GM20000 (cell line): ENCODE data around the gene TSSK6.

Experiments
- DNase-seq: peaks from one replicate; pipeline ENCODE4 v3.0.0; 2012; ENCODE audit warnings: low spot score
- TF ChIP-seq, protein P1 (sequence below): IDR thresholded peaks from 2 replicates; pipeline ENCODE4 v1.5.1; 2012; ENCODE audit warnings: mild to moderate bottlenecking, control low read depth; ENCODE audit errors: extremely low read depth, missing control alignments

TSSK6 gene

DNA sequence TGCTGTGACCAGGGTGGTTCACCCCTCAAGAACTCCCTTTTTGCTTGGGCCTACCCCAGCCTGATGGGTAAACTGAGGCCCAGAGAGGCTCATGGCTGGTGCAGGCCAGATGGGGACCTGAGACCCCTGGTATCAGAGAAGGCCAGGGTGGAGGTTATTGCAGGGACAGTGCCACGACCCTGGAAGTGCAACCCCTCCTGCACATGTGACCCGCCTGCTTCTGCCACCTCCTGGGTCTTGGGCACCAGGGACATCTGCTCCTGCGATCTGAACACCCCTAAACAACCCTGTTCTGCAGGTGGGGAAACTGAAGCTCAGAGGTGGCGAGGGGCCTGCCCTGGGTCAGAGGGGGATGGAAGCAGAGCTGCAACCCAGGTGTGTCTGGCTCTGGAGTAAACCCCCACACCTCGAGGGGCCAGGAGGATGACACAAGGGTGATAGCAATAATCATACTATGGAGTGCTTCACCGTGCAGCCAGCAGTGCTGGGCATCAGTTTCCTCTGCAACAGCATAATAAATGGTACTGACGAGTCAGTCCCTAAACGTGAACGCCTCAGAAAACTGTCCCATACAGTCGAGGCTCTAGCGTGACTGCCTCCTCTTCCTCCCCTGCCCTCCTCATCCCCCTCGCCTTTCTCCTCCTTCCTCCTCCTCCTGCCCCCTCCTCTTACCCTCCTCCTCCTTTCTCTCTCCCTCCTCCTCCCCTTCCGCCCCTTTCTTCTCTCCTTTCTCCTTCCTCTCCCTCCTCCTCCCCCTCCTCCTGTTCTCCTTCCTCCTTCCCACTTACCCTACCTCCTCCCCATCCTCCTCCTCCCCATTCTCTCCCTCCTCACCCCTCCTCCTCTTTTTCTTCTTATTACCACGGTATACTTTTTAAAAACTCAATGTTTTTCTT is 17.7 kb upstream of the TSSK6 start:
- no peak for DNase-seq
- TF ChIP-seq, protein P1, sequence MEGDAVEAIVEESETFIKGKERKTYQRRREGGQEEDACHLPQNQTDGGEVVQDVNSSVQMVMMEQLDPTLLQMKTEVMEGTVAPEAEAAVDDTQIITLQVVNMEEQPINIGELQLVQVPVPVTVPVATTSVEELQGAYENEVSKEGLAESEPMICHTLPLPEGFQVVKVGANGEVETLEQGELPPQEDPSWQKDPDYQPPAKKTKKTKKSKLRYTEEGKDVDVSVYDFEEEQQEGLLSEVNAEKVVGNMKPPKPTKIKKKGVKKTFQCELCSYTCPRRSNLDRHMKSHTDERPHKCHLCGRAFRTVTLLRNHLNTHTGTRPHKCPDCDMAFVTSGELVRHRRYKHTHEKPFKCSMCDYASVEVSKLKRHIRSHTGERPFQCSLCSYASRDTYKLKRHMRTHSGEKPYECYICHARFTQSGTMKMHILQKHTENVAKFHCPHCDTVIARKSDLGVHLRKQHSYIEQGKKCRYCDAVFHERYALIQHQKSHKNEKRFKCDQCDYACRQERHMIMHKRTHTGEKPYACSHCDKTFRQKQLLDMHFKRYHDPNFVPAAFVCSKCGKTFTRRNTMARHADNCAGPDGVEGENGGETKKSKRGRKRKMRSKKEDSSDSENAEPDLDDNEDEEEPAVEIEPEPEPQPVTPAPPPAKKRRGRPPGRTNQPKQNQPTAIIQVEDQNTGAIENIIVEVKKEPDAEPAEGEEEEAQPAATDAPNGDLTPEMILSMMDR = no peak

DNA sequence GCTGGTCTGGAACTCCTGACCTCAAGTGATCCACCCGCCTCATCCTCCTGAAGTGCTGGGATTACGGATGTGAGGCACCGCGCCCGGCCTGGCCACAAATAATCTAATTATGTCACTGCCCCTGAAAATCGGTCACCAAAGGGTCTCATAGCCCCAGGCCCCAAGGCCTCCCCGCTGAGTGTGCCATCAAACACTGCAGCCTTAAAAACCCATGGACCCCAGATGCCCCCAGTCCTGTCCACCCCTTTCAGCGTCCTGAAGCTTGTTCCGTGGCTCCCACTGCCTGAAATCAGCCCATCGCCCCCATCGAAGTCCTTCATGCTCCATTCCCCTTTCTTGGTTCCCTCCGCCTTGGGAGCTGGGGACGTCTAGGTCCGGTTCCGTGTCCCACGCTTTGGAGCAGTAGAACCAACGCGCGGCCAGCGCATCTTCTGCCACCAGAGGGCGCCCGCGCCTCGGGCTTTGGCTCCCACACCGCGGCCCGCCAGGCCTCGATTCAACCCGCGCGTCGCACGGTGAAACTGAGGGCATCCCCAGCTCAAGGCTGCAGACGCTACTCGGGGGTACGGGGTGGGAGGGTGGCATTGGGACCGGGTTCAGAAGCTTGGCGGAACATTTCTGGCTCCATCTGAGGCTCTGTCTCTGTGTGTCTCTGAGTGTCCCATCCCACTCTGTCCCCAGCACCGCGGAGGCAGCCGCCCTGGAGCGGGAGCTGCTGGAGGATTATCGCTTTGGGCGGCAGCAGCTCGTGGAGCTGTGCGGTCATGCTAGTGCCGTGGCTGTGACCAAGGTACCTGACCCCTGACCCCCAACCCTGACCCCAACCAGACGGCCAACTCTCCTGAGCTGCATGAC is 16.8 kb upstream of the TSSK6 start:
- TF ChIP-seq, protein P1 = peak; percentile 99
- peak; percentile 91 for DNase-seq

DNA sequence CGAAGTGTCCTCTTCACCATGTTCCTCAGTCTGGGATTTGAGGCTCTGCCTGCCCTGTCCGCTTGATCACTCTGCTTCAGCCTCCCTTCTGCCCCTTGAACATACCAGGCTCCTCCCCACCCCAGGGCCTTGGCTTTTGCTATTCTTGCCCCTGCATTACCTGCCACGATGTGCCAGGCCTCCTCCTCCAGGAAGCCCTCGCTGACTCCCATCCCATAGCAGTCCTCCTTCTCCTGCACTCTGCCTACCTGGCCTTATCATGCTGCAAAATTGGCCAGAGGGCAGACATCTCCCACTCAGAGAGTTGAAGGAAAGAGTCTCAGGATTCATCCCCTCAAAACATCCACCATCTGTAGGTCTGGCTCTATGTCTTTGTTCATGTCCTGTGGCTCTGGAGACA is 15.5 kb upstream of the TSSK6 start:
- no peak for DNase-seq
- TF ChIP-seq, protein P1 = no peak

DNA sequence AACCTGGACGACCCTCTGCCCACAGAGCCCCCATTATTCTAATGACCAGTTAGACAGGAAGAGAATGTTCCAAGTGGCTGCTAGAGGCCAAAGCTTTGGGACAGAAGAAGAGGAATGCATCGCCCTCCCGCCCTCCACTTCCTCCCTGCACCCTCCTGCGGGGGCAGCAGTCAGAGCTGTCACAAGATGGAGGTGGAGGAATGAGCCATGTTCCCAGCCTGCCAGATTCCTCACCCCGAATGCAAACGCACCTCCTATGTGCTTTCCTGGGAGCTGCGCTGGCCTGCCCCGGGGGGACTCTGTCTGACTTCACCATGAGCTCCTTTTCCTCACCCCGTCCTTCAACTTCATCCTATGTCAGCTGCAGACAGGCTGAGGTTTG is 15.1 kb upstream of the TSSK6 start:
- DNase-seq = no peak
- TF ChIP-seq, protein P1 = no peak

DNA sequence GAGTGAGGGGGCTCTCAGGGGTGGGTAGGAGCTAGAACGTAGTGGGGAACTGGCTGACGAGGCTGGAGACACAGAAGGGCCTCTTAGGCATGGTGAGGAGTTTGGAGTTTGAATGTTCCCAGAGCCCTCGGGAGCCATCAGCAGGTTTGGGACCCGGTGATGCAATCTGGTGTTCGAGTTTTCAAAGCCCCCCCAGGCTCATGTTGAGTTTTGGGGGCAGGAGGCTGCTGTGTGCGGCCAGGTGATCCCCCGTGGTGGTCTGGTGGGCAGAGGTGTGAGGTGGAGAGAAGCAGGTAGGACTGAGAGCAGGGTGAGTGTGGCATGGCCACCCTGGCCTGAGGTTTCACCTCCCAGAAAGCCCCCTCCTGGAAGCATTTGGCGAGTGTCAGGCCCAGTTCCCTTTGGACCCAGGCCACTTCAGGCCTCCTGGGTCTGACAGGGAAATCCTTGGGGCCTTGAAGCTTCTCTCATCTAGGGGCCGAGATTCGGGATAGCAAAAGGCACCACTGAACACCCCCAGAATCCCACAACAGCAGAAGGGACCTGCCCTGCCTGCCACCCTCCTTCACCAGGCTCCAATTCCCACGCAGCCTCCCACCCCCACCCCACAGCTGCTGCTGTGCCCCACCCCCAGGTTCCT is 14.6 kb upstream of the TSSK6 start:
- TF ChIP-seq, protein P1 = no peak
- no peak for DNase-seq

DNA sequence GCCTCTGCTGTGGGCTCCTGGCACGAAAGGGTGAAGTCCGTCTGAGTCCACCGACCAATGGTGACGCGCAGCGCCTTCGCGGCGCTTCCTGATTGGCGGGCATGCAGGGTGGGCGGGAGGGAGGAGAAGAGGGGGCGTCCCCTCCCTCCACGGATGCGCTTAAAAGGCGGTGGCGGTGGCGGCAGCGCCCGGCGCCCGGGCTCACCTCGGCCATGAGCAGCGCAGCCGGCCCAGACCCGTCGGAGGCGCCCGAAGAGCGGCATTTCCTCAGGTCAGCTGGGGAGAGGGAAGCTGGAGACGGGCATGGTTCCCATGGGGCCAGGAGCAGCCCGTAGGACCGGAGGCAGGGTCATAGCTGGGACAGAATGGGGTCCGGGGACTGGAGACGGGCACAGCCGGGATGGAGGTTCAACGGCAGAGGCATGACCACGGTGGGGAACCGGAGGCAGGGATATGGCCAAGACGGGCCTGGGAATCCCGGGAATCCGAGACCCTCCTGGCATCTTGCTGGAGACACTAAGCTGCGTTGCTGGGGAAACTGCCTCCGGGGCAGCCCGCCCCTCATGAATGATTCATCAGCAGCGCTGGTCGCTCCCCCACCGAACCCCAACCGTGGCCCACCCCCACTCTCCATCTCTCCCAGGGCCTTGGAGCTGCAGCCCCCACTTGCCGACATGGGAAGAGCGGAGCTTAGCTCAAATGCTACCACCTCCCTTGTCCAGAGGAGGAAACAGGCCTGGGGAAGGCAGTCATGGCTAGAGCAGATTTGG is 13.6 kb upstream of the TSSK6 start, which contains the start of gene YJEFN3:
Gene YJEFN3 (plus strand): TSS at position 191 of the 770 bp plus-strand sequence. CDS start 22 bp downstream, at position 213.
- no peak for DNase-seq
- TF ChIP-seq, protein P1 = no peak
